Smooth muscle cell (in vitro differentiated cells): ENCODE measurements around the gene DOCK11. TPM values are rescaled to one million over a fixed set of nuclear protein-coding genes. Genes with fewer than 3 reads are reported as not detected.

ENCODE experiments used
- DNase-seq: peaks from one replicate; lab custom pipeline; 2025; ENCODE audit not compliant: unreplicated experiment; lab: John Stamatoyannopoulos, UW
- H2AFZ ChIP-seq: fragments of 200-600 bp; sonication (generic); 2 replicates; pipeline ENCODE4 v1.6.0; 2016; ENCODE audit warnings: antibody characterized with exemption, low read depth, mild to moderate bottlenecking
- H3F3A ChIP-seq: fragments of 200-600 bp; sonication (generic); 2 replicates; pipeline ENCODE4 v1.6.0; 2017; ENCODE audit warnings: antibody characterized with exemption, low read depth
- H3K27ac ChIP-seq: fragments of 200-600 bp; sonication (generic); 2 replicates; pipeline ENCODE4 v1.5.1; 2016; ENCODE audit warnings: low read depth, mild to moderate bottlenecking
- H3K27me3 ChIP-seq: fragments of 200-600 bp; sonication (generic); 2 replicates; pipeline ENCODE4 v1.6.1; 2016; ENCODE audit warnings: low read depth, mild to moderate bottlenecking
- H3K36me3 ChIP-seq: fragments of 200-600 bp; sonication (generic); 2 replicates; pipeline ENCODE4 v1.5.1; 2016; ENCODE audit warnings: low read depth
- H3K4me1 ChIP-seq: fragments of 200-600 bp; sonication (generic); 2 replicates; pipeline ENCODE4 v1.5.1; 2016; ENCODE audit warnings: low read depth
- H3K4me2 ChIP-seq: fragments of 200-600 bp; sonication (generic); 2 replicates; pipeline ENCODE4 v1.6.0; 2016; ENCODE audit warnings: mild to moderate bottlenecking
- H3K4me3 ChIP-seq: fragments of 200-600 bp; sonication (generic); 2 replicates; pipeline ENCODE4 v1.5.1; 2016; ENCODE audit warnings: mild to moderate bottlenecking
- H3K79me2 ChIP-seq: fragments of 200-600 bp; sonication (generic); 2 replicates; pipeline ENCODE4 v1.6.0; 2016; ENCODE audit warnings: low read depth, mild to moderate bottlenecking
- H3K9ac ChIP-seq: fragments of 200-600 bp; sonication (generic); 2 replicates; pipeline ENCODE4 v1.6.0; 2016; ENCODE audit warnings: low read depth
- H3K9me3 ChIP-seq: fragments of 200-600 bp; sonication (generic); replicated peaks from 2 replicates; pipeline ENCODE4 v1.5.1; 2016; ENCODE audit warnings: low read depth
- H4K20me1 ChIP-seq: fragments of 200-600 bp; sonication (generic); 2 replicates; pipeline ENCODE4 v1.6.0; 2016; ENCODE audit warnings: low read depth
- WGBS: methylation state at CpG from one replicate; pipeline ENCODE4 v1.1.7; 2016; ENCODE audit warnings: low lambda C conversion rate; 5-methylcytosine and 5-hydroxymethylcytosine counted together
- polyA plus RNA-seq: library from polyadenylated mRNA; unstranded; fragments of >200 nt; fragmentation: Nextera tagmentation; extraction: Ambion mirVana; gene quantifications from 2 replicates; pipeline ENCODE4 v1.2.1, GENCODE V29; 2016
- total RNA-seq: library from RNA; depleted of rRNA; stranded (reverse); fragments of >200 nt; gene quantifications from 2 replicates; pipeline ENCODE4 v1.2.3, GENCODE V29; 2014
- TF ChIP-seq, protein P1 (sequence below): fragments of 200-600 bp; sonication (generic); IDR thresholded peaks from 2 replicates; pipeline ENCODE4 v1.5.1; 2017; ENCODE audit warnings: borderline replicate concordance, mild to moderate bottlenecking, antibody characterized with exemption; ENCODE audit not compliant: insufficient read depth, poor library complexity, severe bottlenecking

The DOCK11 gene
- total and polyA plus RNA-seq, 2 experiments from 2014 or later: 2.3 to 2.6 TPM

DNA sequence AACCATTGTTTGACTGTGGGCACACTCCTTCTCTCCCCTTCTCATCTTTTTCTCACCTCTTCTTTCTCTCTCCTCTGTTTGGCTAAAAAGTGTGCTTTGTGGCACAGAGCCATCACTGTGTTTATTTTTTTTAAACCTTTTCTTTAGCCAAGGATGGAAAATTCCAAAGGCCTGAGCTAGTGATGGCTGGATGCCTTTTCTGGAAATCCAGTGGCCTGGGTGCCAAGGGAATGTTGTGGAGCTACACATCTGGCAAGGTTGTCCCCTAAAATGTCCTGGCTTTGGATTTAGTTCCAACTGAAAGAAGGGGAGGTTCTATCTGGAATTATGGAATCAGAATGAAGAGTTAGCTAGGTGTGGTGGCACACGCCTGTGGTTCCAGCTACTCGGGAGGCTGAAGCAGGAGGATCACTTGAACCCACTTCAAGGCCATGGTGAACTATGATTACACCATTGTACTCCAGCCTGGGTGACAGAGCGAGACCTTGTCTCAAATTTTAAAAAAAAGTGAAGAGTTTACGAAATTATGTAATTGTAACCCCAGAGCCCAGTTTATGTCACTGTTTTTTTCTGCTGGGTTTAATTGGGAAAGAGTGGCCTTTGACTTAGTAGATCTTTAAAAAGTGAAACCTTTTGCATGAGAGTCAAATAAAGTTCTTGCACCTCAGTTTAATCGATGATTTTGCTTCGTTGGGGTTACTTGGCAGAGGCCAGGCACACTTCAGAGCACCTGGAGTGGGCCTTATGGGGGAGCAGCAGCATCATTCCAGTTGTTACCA, 17.7 kb downstream of the DOCK11 start:
- H3K4me3 ChIP-seq: no peak overlapping the region
- H3K4me1 ChIP-seq: no peaks in the 10 kb centered on the region
- no peaks in the 10 kb centered on the region for H3K27me3 ChIP-seq
- no peaks in the 10 kb centered on the region for H3K36me3 ChIP-seq
- no peak for DNase-seq
- no peaks in the 10 kb centered on the region for H3K9me3 ChIP-seq
- no peaks in the 10 kb centered on the region for H4K20me1 ChIP-seq
- WGBS: 82% methylated on average over 6 of the region's 6 CpGs
- H3F3A ChIP-seq: no peaks in the 10 kb centered on the region
- no peak overlapping the region for H3K4me2 ChIP-seq
- no peaks in the 10 kb centered on the region for H3K79me2 ChIP-seq
- TF ChIP-seq, protein P1, sequence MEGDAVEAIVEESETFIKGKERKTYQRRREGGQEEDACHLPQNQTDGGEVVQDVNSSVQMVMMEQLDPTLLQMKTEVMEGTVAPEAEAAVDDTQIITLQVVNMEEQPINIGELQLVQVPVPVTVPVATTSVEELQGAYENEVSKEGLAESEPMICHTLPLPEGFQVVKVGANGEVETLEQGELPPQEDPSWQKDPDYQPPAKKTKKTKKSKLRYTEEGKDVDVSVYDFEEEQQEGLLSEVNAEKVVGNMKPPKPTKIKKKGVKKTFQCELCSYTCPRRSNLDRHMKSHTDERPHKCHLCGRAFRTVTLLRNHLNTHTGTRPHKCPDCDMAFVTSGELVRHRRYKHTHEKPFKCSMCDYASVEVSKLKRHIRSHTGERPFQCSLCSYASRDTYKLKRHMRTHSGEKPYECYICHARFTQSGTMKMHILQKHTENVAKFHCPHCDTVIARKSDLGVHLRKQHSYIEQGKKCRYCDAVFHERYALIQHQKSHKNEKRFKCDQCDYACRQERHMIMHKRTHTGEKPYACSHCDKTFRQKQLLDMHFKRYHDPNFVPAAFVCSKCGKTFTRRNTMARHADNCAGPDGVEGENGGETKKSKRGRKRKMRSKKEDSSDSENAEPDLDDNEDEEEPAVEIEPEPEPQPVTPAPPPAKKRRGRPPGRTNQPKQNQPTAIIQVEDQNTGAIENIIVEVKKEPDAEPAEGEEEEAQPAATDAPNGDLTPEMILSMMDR: no peak
- no peak overlapping the region for H2AFZ ChIP-seq
- no peak overlapping the region for H3K9ac ChIP-seq
- no peak overlapping the region for H3K27ac ChIP-seq

DNA sequence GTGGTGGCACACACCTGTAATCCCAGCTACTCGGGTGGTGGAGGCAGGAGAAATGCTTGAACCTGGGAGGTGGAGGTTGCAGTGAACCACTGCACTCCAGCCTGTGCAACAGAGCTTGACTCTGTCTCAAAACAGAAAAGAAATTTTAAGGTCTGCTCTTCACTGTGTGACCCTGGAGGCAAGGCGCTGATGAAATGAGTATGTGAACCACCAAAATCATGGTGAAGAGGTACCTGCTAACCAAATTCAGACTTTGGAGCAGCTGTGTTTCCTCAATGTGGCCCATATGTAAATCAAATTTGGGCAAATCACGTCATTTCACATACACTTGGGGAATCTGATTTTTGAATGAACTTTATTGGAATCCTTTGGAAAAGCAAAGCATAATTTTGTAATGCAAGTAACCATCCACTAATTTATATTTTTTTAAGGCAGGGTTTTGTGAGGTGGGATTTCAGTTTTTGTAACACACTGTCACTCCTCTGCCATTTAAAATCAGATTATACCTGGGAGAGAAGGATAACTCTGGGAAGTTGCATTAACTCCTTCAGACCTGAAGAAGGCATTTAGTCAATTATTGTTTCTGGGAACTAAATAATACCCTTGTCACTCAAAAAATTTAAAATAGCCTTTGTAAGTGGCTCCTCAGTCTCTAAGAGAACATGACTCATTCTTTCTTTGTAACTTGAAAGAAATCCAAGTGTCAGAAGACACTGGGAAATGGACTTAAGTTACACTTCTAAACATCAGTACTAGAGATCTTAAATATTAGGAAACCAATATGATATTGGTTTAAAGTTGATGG, 24.0 kb downstream of the DOCK11 start:
- Histone ChIP-seq H2AFZ (no peak overlapping the region), H3K9me3 (no peaks in the 10 kb centered on the region), H3K27me3 (no peaks in the 10 kb centered on the region), H3K9ac (no peak overlapping the region), H4K20me1 (no peaks in the 10 kb centered on the region), H3K36me3 (no peaks in the 10 kb centered on the region), H3K4me1 (peaks cover 9% of the 10 kb centered on the region), H3K4me3 (no peak overlapping the region), H3K4me2 (peak overlapping the region; percentile 14), H3K27ac (peak overlapping the region; percentile 68), H3F3A (no peaks in the 10 kb centered on the region), H3K79me2 (no peaks in the 10 kb centered on the region)
- WGBS: 73% methylated on average over 3 of the region's 3 CpGs
- TF ChIP-seq, protein P1: no peak
- DNase-seq: no peak

DNA sequence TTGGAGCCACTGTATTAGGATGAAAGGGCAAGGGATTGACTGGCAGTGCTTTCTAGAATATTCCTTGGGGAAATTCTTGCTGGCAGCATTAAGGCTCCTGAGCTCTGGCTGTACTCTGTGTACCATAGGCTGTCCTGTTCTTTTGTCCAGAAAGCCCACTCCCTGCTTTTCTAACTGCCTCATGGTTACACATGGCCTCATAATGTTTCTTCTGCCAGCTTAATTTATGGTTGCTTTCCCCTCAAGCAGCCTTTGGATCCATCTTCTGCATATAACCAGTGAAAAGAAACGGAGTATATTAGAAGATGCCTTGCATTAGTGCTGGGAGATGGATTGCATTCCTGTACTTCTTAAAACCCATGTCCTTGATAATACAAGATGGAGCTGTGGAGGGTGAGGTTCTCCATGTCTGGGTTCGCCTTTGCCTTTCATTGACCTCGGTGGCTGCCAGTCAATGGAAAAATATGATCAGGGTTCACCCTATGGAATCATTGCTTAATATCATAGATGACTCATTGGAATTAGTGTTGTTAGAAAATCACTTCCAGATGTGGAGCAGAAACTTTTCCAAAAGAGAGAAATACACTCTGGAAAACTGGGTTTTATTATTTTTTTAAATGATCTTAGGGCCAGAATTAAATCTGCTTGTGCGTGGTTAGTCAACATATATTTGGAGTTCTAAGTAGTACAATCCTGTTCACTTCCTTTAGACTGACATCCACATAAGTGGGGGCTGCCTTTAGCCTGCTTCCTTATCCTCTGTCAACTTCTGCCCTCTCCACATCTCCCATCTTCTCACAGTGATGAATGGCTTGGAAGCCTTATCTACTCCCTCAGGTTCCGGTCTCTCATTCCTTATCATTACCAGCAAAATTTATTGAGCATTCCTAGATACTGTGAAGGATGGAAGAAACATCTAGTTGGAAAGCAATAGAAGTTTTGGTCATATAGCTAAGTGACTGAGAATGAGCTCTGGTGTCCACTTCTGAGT, 24.9 kb downstream of the DOCK11 start:
- no peak overlapping the region for H3K4me3 ChIP-seq
- 54% methylated on average over 5 of the region's 5 CpGs for WGBS
- peak overlapping the region; percentile 70 for H3K27ac ChIP-seq
- peak overlapping the region; percentile 14 for H3K9ac ChIP-seq
- DNase-seq: no peak
- peak overlapping the region; percentile 17 for H3K4me2 ChIP-seq
- H3K36me3 ChIP-seq: no peaks in the 10 kb centered on the region
- no peaks in the 10 kb centered on the region for H4K20me1 ChIP-seq
- no peak overlapping the region for H2AFZ ChIP-seq
- no peaks in the 10 kb centered on the region for H3F3A ChIP-seq
- no peaks in the 10 kb centered on the region for H3K9me3 ChIP-seq
- H3K79me2 ChIP-seq: no peaks in the 10 kb centered on the region
- H3K27me3 ChIP-seq: no peaks in the 10 kb centered on the region
- H3K4me1 ChIP-seq: peaks cover 9% of the 10 kb centered on the region
- TF ChIP-seq, protein P1: no peak
